Osteocyte (in vitro differentiated cells): ENCODE measurements around the gene ENPEP. TPM values are rescaled to one million over a fixed set of nuclear protein-coding genes. Genes with fewer than 3 reads are reported as not detected.

Experiments
- DNase-seq: peaks from one replicate; pipeline ENCODE4 v3.0.0; 2021; ENCODE audit warnings: mixed read lengths; ENCODE audit not compliant: unreplicated experiment; ENCODE audit errors: extremely low spot score
- H3K27ac Mint-ChIP-seq: one replicate; pipeline ENCODE4 v1.8.0; 2021; ENCODE audit warnings: mild to moderate bottlenecking, mixed read lengths; ENCODE audit not compliant: unreplicated experiment
- H3K27me3 Mint-ChIP-seq: one replicate; pipeline ENCODE4 v1.8.0; 2021; ENCODE audit warnings: mixed read lengths; ENCODE audit not compliant: unreplicated experiment
- H3K36me3 Mint-ChIP-seq: one replicate; pipeline ENCODE4 v1.8.0; 2021; ENCODE audit warnings: mixed read lengths; ENCODE audit not compliant: unreplicated experiment
- H3K4me1 Mint-ChIP-seq: one replicate; pipeline ENCODE4 v1.8.0; 2021; ENCODE audit warnings: mixed read lengths; ENCODE audit not compliant: unreplicated experiment
- H3K4me3 Mint-ChIP-seq: one replicate; pipeline ENCODE4 v1.8.0; 2021; ENCODE audit warnings: mild to moderate bottlenecking, moderate library complexity, mixed read lengths; ENCODE audit not compliant: unreplicated experiment
- H3K9me3 Mint-ChIP-seq: one replicate; pipeline ENCODE4 v1.8.0; 2021; ENCODE audit warnings: mixed read lengths; ENCODE audit not compliant: unreplicated experiment
- total RNA-seq: library from RNA; stranded (reverse); gene quantifications from 2 replicates; pipeline ENCODE4 v1.2.1, GENCODE V29; 2021
- TF ChIP-seq, protein P1 (sequence below): fragments of 200-600 bp; sonication (generic); IDR thresholded peaks from 2 replicates; pipeline ENCODE4 v1.5.0; 2021; ENCODE audit warnings: antibody characterized with exemption, mild to moderate bottlenecking, moderate library complexity

The ENPEP gene
- total RNA-seq, 1 donor from 2014 or later, result 0.94 TPM

DNA sequence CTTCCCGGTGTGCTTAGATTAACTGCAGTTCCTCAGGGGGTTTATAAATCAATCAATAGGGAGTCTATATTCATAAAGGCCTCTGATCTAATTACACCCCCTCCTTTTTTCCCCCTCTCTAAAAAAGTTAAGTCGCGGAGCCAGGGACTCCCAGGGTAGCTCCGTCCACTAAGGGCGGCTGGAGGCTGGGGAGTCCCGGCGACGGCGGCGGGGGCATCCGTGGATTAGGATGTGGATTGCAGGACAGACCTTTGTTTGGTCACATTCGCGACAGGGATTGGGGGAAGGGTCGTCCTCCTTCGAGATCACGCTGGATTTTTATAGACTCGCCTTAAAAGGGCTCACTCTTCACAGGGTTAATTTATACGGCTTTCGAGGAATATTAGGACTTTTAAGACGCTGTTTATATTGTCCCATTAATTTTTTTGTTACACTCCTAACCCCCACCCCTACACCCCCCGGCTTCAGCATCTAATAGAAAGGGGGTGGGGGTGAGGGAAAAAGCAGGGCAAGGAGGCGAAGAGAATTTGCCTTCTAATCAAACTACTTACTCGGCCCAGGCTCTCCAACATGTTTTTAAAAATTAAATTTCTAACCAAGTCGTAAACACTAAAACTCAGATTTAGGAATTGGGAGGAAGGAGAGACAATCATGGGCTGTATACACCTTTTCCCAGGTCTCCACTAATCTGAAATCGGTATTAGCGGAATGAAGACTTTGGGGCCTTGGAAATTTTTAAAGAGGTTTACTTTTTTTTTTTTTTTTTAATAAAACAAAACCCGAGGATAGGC is 138.4 kb downstream of the ENPEP start:
- Mint-ChIP-seq H3K9me3 (no peaks in the 10 kb centered on the region), H3K4me1 (peaks cover 7% of the 10 kb centered on the region), H3K27ac (no peak overlapping the region), H3K27me3 (peaks cover 66% of the 10 kb centered on the region), H3K4me3 (no peak overlapping the region), H3K36me3 (no peaks in the 10 kb centered on the region)
- TF ChIP-seq, protein P1, sequence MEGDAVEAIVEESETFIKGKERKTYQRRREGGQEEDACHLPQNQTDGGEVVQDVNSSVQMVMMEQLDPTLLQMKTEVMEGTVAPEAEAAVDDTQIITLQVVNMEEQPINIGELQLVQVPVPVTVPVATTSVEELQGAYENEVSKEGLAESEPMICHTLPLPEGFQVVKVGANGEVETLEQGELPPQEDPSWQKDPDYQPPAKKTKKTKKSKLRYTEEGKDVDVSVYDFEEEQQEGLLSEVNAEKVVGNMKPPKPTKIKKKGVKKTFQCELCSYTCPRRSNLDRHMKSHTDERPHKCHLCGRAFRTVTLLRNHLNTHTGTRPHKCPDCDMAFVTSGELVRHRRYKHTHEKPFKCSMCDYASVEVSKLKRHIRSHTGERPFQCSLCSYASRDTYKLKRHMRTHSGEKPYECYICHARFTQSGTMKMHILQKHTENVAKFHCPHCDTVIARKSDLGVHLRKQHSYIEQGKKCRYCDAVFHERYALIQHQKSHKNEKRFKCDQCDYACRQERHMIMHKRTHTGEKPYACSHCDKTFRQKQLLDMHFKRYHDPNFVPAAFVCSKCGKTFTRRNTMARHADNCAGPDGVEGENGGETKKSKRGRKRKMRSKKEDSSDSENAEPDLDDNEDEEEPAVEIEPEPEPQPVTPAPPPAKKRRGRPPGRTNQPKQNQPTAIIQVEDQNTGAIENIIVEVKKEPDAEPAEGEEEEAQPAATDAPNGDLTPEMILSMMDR, result no peak
- no peak for DNase-seq

Other genes with a start within 250 kb of the ENPEP start
- not detected in 2 replicates for gene PITX2, start 146.9 kb downstream of the ENPEP start, total RNA-seq